Karpas-422 (cell line): Measurements from ENCODE around the gene IRS1. TPM values are rescaled to one million over a fixed set of nuclear protein-coding genes. Genes with fewer than 3 reads are reported as not detected.

Source experiments
- DNase-seq: peaks from one replicate; pipeline ENCODE4 v3.0.0-alpha.2; 2015
- H2AFZ ChIP-seq: fragments of 200-600 bp; sonication (generic); 2 replicates; pipeline ENCODE4 v1.6.1; 2014; ENCODE audit warnings: antibody characterized with exemption, low read length, mixed read lengths
- H3K27ac ChIP-seq: fragments of 200-600 bp; sonication (generic); 2 replicates; pipeline ENCODE4 v1.5.1; 2014; ENCODE audit warnings: mild to moderate bottlenecking, low read length, moderate library complexity
- H3K27me3 ChIP-seq: fragments of 200-600 bp; sonication (generic); 2 replicates; pipeline ENCODE4 v1.6.1; 2014; ENCODE audit warnings: low read length, mixed read lengths
- H3K36me3 ChIP-seq: fragments of 200-600 bp; sonication (generic); 2 replicates; pipeline ENCODE4 v1.6.1; 2014; ENCODE audit warnings: low read length, mixed read lengths; ENCODE audit not compliant: insufficient read depth
- H3K4me1 ChIP-seq: fragments of 200-600 bp; sonication (generic); 2 replicates; pipeline ENCODE4 v1.6.1; 2014; ENCODE audit warnings: mild to moderate bottlenecking, low read length, mixed read lengths
- H3K4me2 ChIP-seq: fragments of 200-600 bp; sonication (generic); 2 replicates; pipeline ENCODE4 v1.6.1; 2014; ENCODE audit warnings: low read length, low read depth, mild to moderate bottlenecking; ENCODE audit not compliant: poor library complexity, severe bottlenecking
- H3K4me3 ChIP-seq: fragments of 200-600 bp; sonication (generic); 2 replicates; pipeline ENCODE4 v1.5.1; 2014; ENCODE audit warnings: mild to moderate bottlenecking, antibody characterized with exemption, low read length, mixed read lengths
- H3K79me2 ChIP-seq: fragments of 200-600 bp; sonication (generic); 2 replicates; pipeline ENCODE4 v1.6.1; 2014; ENCODE audit warnings: mild to moderate bottlenecking, low read length, mixed read lengths
- H3K9ac ChIP-seq: fragments of 200-600 bp; sonication (generic); 2 replicates; pipeline ENCODE4 v1.6.0; 2014; ENCODE audit warnings: low read length
- H3K9me2 ChIP-seq: fragments of 200-600 bp; sonication (generic), shearing (Covaris generic); replicated peaks from 2 replicates; pipeline ENCODE4 v1.6.0; 2014; ENCODE audit warnings: mild to moderate bottlenecking, low read length, moderate library complexity; ENCODE audit not compliant: insufficient read depth
- H3K9me3 ChIP-seq: fragments of 300-700, 200-600 bp; sonication (generic); 2 replicates; pipeline ENCODE4 v1.6.1; 2014; ENCODE audit warnings: low read length, mixed read lengths
- H4K20me1 ChIP-seq: fragments of 200-600 bp; sonication (generic); 2 replicates; pipeline ENCODE4 v1.6.1; 2014; ENCODE audit warnings: mild to moderate bottlenecking, antibody characterized with exemption, low read length, low read depth; ENCODE audit not compliant: insufficient read depth
- total RNA-seq: library from RNA; depleted of rRNA; stranded (reverse); fragments of >200 nt; shearing (Covaris generic); gene quantifications from 2 replicates; pipeline ENCODE4 v1.2.3, GENCODE V29; 2014; ENCODE audit warnings: low replicate concordance

The IRS1 gene
- total RNA-seq, 1 experiment from 2014 or later: 3.5 TPM

GRCh38 chr2:226802573-226802972 is 3.0 kb upstream of the IRS1 start:
- H3K4me2 ChIP-seq: peak overlapping the region; percentile 95

GRCh38 chr2:226800941-226801784 is 1.5 kb upstream of the IRS1 start:
- H3K4me1 ChIP-seq: peaks cover 34% of the 10 kb centered on the region
- H3K27ac ChIP-seq: peak overlapping the region; percentile 26; the same call in 1 of the 2 replicates
- H3K9ac ChIP-seq: peak overlapping the region; percentile 80
- H3K4me2 ChIP-seq: peak overlapping the region; percentile 95
- no peaks in the 10 kb centered on the region for H3K9me3 ChIP-seq
- H3K4me3 ChIP-seq: peak overlapping the region; percentile 90
- DNase-seq: peak; percentile 97
- no peaks in the 10 kb centered on the region for H3K9me2 ChIP-seq
- no peaks in the 10 kb centered on the region for H3K79me2 ChIP-seq
- no peaks in the 10 kb centered on the region for H3K36me3 ChIP-seq
- H4K20me1 ChIP-seq: peaks cover 4% of the 10 kb centered on the region; the same call in 1 of the 2 replicates
- H2AFZ ChIP-seq: peak overlapping the region; percentile 81
- no peaks in the 10 kb centered on the region for H3K27me3 ChIP-seq

More at GRCh38 chr2:226802573-226802972, 3.0 kb upstream of the IRS1 start:
- DNase-seq: peak; percentile 89
- Histone ChIP-seq H3K4me1 (peaks cover 34% of the 10 kb centered on the region), H3K36me3 (no peaks in the 10 kb centered on the region), H3K9me2 (no peaks in the 10 kb centered on the region), H3K4me3 (no peak overlapping the region), H3K9me3 (no peaks in the 10 kb centered on the region), H2AFZ (no peak overlapping the region), H3K79me2 (no peaks in the 10 kb centered on the region), H4K20me1 (peaks cover 4% of the 10 kb centered on the region; the same call in 1 of the 2 replicates), H3K27me3 (no peaks in the 10 kb centered on the region), H3K27ac (no peak overlapping the region), H3K9ac (no peak overlapping the region)

- no peak for DNase-seq
- Histone ChIP-seq H3K9ac (peak overlapping the region; percentile 80), H3K36me3 (no peaks in the 10 kb centered on the region)
These were observed 638 bp upstream of the IRS1 start for GRCh38 chr2:226799976-226800940.

GRCh38 chr2:226798422-226799210 is 1.0 kb downstream of the IRS1 start:
- Histone ChIP-seq H2AFZ (peak overlapping the region; percentile 98; the same call in 1 of the 2 replicates), H3K4me2 (peak overlapping the region; percentile 95), H3K79me2 (no peaks in the 10 kb centered on the region), H4K20me1 (peaks cover 4% of the 10 kb centered on the region; the same call in 1 of the 2 replicates), H3K27ac (no peak overlapping the region), H3K4me3 (peak overlapping the region; percentile 90), H3K9me3 (no peaks in the 10 kb centered on the region), H3K27me3 (no peaks in the 10 kb centered on the region), H3K4me1 (peaks cover 41% of the 10 kb centered on the region), H3K9me2 (no peaks in the 10 kb centered on the region), H3K9ac (peak overlapping the region; percentile 80), H3K36me3 (no peaks in the 10 kb centered on the region)
- peak; percentile 70 for DNase-seq

More at GRCh38 chr2:226799976-226800940, 638 bp upstream of the IRS1 start:
- H3K4me2 ChIP-seq: peak overlapping the region; percentile 95
- H3K4me1 ChIP-seq: peaks cover 34% of the 10 kb centered on the region
- peak overlapping the region; percentile 18 for H2AFZ ChIP-seq
- no peaks in the 10 kb centered on the region for H3K9me3 ChIP-seq
- H3K79me2 ChIP-seq: no peaks in the 10 kb centered on the region
- peaks cover 4% of the 10 kb centered on the region; the same call in 1 of the 2 replicates for H4K20me1 ChIP-seq
- H3K4me3 ChIP-seq: peak overlapping the region; percentile 90
- no peaks in the 10 kb centered on the region for H3K9me2 ChIP-seq
- no peak overlapping the region for H3K27ac ChIP-seq
- H3K27me3 ChIP-seq: no peaks in the 10 kb centered on the region

- Histone ChIP-seq H3K4me3 (peak overlapping the region; percentile 90; the same call in 1 of the 2 replicates), H3K9me3 (no peaks in the 10 kb centered on the region), H4K20me1 (peaks cover 4% of the 10 kb centered on the region; the same call in 1 of the 2 replicates), H3K9ac (no peak overlapping the region), H3K4me1 (peaks cover 47% of the 10 kb centered on the region), H3K79me2 (no peaks in the 10 kb centered on the region), H3K9me2 (no peaks in the 10 kb centered on the region), H3K27me3 (no peaks in the 10 kb centered on the region), H2AFZ (no peak overlapping the region), H3K27ac (no peak overlapping the region), H3K36me3 (no peaks in the 10 kb centered on the region), H3K4me2 (peak overlapping the region; percentile 95)
- DNase-seq: no peak
These were observed 1.6 kb downstream of the IRS1 start for GRCh38 chr2:226797989-226798421.

GRCh38 chr2:226797289-226797988 is 2.2 kb downstream of the IRS1 start:
- no peaks in the 10 kb centered on the region for H3K36me3 ChIP-seq
- peaks cover 4% of the 10 kb centered on the region; the same call in 1 of the 2 replicates for H4K20me1 ChIP-seq
- H3K27me3 ChIP-seq: no peaks in the 10 kb centered on the region
- no peaks in the 10 kb centered on the region for H3K9me3 ChIP-seq
- no peak overlapping the region for H3K4me3 ChIP-seq
- no peak overlapping the region for H2AFZ ChIP-seq
- no peaks in the 10 kb centered on the region for H3K9me2 ChIP-seq
- DNase-seq: no peak
- no peak overlapping the region for H3K9ac ChIP-seq
- peaks cover 53% of the 10 kb centered on the region for H3K4me1 ChIP-seq
- no peak overlapping the region for H3K4me2 ChIP-seq
- H3K27ac ChIP-seq: no peak overlapping the region
- no peaks in the 10 kb centered on the region for H3K79me2 ChIP-seq

- H3K9me2 ChIP-seq: no peaks in the 10 kb centered on the region
- no peaks in the 10 kb centered on the region for H3K9me3 ChIP-seq
- H3K79me2 ChIP-seq: no peaks in the 10 kb centered on the region
- H3K36me3 ChIP-seq: no peaks in the 10 kb centered on the region
- DNase-seq: peak; percentile 50
- H3K27ac ChIP-seq: no peak overlapping the region
- no peak overlapping the region for H3K4me2 ChIP-seq
- no peak overlapping the region for H3K4me3 ChIP-seq
- H2AFZ ChIP-seq: no peak overlapping the region
- peaks cover 53% of the 10 kb centered on the region for H3K4me1 ChIP-seq
- no peaks in the 10 kb centered on the region for H3K27me3 ChIP-seq
- H4K20me1 ChIP-seq: peaks cover 4% of the 10 kb centered on the region; the same call in 1 of the 2 replicates
- no peak overlapping the region for H3K9ac ChIP-seq
These were observed 2.8 kb downstream of the IRS1 start for GRCh38 chr2:226796840-226797288.
